GM12875 (cell line): Measurements from ENCODE around the gene SLC1A1.
A peak's percentile ranks its signal among the peaks of the same experiment; 100 is the strongest.
"Not testable (repeated sequence)": the region's sequence is repeated elsewhere in the genome, so short reads cannot be mapped to it uniquely, and the experiment has no call there.

Experiments
- H3K4me3 ChIP-seq: one replicate; pipeline ENCODE4 v1.5.1; 2011; ENCODE audit warnings: low read depth, low read length, control low read depth
- CTCF ChIP-seq: IDR thresholded peaks from 2 replicates; pipeline ENCODE4 v1.5.1; 2011; ENCODE audit warnings: low read depth, mild to moderate bottlenecking, control low read depth, inconsistent platforms, low read length, moderate library complexity, borderline replicate concordance; ENCODE audit not compliant: insufficient read depth

The SLC1A1 gene

GRCh38 chr9:4541281-4541680 lies 51.0 kb downstream of the SLC1A1 start:
- H3K4me3 ChIP-seq, result no peak overlapping the region
- TF ChIP-seq CTCF, result no peak

GRCh38 chr9:4541856-4542255 lies 51.6 kb downstream of the SLC1A1 start:
- TF ChIP-seq CTCF, result no peak
- H3K4me3 ChIP-seq, result no peak overlapping the region

GRCh38 chr9:4544714-4545113 lies 54.4 kb downstream of the SLC1A1 start:
- not testable (repeated sequence) for H3K4me3 ChIP-seq

- no peak for TF ChIP-seq CTCF
Measured at GRCh38 chr9:4547016-4547415, 56.7 kb downstream of the SLC1A1 start.

GRCh38 chr9:4548811-4549725 lies 58.8 kb downstream of the SLC1A1 start:
- no peak overlapping the region for H3K4me3 ChIP-seq
- TF ChIP-seq CTCF, result peak; percentile 63; the same call in 1 of the 2 replicates

More at GRCh38 chr9:4547016-4547415, 56.7 kb downstream of the SLC1A1 start:
- H3K4me3 ChIP-seq, result no peak overlapping the region

GRCh38 chr9:4549751-4550295 lies 59.6 kb downstream of the SLC1A1 start:
- H3K4me3 ChIP-seq, result no peak overlapping the region
- TF ChIP-seq CTCF, result no peak

GRCh38 chr9:4550777-4551484 lies 60.7 kb downstream of the SLC1A1 start:
- H3K4me3 ChIP-seq, result no peak overlapping the region
- TF ChIP-seq CTCF, result no peak
